ENCODE results near the gene DAP3. TPM values are rescaled to one million over a fixed set of nuclear protein-coding genes. Genes with fewer than 3 reads are reported as not detected.
"Not testable (repeated sequence)": the region's sequence is repeated elsewhere in the genome, so short reads cannot be mapped to it uniquely, and the experiment has no call there.

DAP3 gene
- total RNA-seq, 1 experiment from 2014 or later: 89.3 TPM

GRCh38 chr1:155669233-155670162, 19.4 kb upstream of the DAP3 start:
- no peaks in the 10 kb centered on the region for H3K4me1 ChIP-seq
- peaks cover 63% of the 10 kb centered on the region for H3K36me3 ChIP-seq
- no peak for DNase-seq
- no peak overlapping the region for H3K4me3 ChIP-seq
- no peak overlapping the region for H3K27ac ChIP-seq
- no peaks in the 10 kb centered on the region for H3K9me3 ChIP-seq (replicated peaks)
- H3K27me3 ChIP-seq: no peaks in the 10 kb centered on the region

- Histone ChIP-seq H3K9me3 (replicated peaks) (no peaks in the 10 kb centered on the region), H3K4me3 (no peak overlapping the region), H3K4me1 (no peaks in the 10 kb centered on the region), H3K36me3 (peaks cover 65% of the 10 kb centered on the region), H3K27ac (no peak overlapping the region), H3K27me3 (no peaks in the 10 kb centered on the region)
- no peak for DNase-seq
Measured at GRCh38 chr1:155671750-155672149, 17.1 kb upstream of the DAP3 start.

- Histone ChIP-seq H3K9me3 (replicated peaks) (no peaks in the 10 kb centered on the region), H3K27me3 (no peaks in the 10 kb centered on the region), H3K4me3 (no peak overlapping the region), H3K27ac (no peak overlapping the region), H3K4me1 (no peaks in the 10 kb centered on the region), H3K36me3 (peaks cover 66% of the 10 kb centered on the region)
- DNase-seq: no peak
Measured at GRCh38 chr1:155673003-155673402, 15.9 kb upstream of the DAP3 start.

GRCh38 chr1:155678027-155678426, 10.9 kb upstream of the DAP3 start:
- H3K27ac ChIP-seq: no peak overlapping the region
- no peaks in the 10 kb centered on the region for H3K4me1 ChIP-seq
- H3K9me3 ChIP-seq (replicated peaks): no peaks in the 10 kb centered on the region
- peaks cover 47% of the 10 kb centered on the region for H3K36me3 ChIP-seq
- no peak for DNase-seq
- no peak overlapping the region for H3K4me3 ChIP-seq
- no peaks in the 10 kb centered on the region for H3K27me3 ChIP-seq

GRCh38 chr1:155678992-155679391, 9.9 kb upstream of the DAP3 start:
- not testable (repeated sequence) for H3K27ac ChIP-seq; DNase-seq; H3K4me3 ChIP-seq; H3K9me3 ChIP-seq (replicated peaks); H3K4me1 ChIP-seq; H3K27me3 ChIP-seq
- H3K36me3 ChIP-seq: peaks cover 43% of the 10 kb centered on the region

- Histone ChIP-seq H3K27ac (no peak overlapping the region), H3K27me3 (no peaks in the 10 kb centered on the region), H3K36me3 (peaks cover 35% of the 10 kb centered on the region), H3K9me3 (replicated peaks) (no peaks in the 10 kb centered on the region), H3K4me3 (no peak overlapping the region), H3K4me1 (no peaks in the 10 kb centered on the region)
- DNase-seq: no peak
Measured at GRCh38 chr1:155680531-155680930, 8.4 kb upstream of the DAP3 start.

- DNase-seq: no peak
- Histone ChIP-seq H3K36me3 (peaks cover 28% of the 10 kb centered on the region), H3K9me3 (replicated peaks) (no peaks in the 10 kb centered on the region), H3K27ac (no peak overlapping the region), H3K4me1 (peaks cover 4% of the 10 kb centered on the region; the same call in 1 of the 2 replicates), H3K4me3 (no peak overlapping the region), H3K27me3 (no peaks in the 10 kb centered on the region)
Measured at GRCh38 chr1:155681776-155682175, 7.1 kb upstream of the DAP3 start.

GRCh38 chr1:155687705-155688323, 1.1 kb upstream of the DAP3 start:
- Histone ChIP-seq H3K36me3 (peaks cover 24% of the 10 kb centered on the region), H3K27ac (peak overlapping the region; percentile 99), H3K4me3 (peak overlapping the region; percentile 98)
- H3K9me3 ChIP-seq (replicated peaks); H3K27me3 ChIP-seq; H3K4me1 ChIP-seq; DNase-seq: not testable (repeated sequence)

- Histone ChIP-seq H3K27ac (peak within 1 kb of the TSS; percentile 99), H3K36me3 (peaks cover 30% of the 10 kb centered on the region), H3K27me3 (no peaks in the 10 kb centered on the region), H3K9me3 (replicated peaks) (peaks cover 7% of the 10 kb centered on the region), H3K4me1 (peaks cover 4% of the 10 kb centered on the region), H3K4me3 (peak within 1 kb of the TSS; percentile 98)
- DNase-seq: peak; percentile 88
Measured at GRCh38 chr1:155688324-155689080, 389 bp upstream of the DAP3 start, which contains the start of gene YY1AP1. Gene YY1AP1 (minus strand): TSS chr1:155688774. CDS start chr1:155680436, 8,338 bp downstream.

GRCh38 chr1:155691992-155692528, 3.2 kb downstream of the DAP3 start:
- Histone ChIP-seq H3K27me3 (no peaks in the 10 kb centered on the region), H3K36me3 (peaks cover 31% of the 10 kb centered on the region), H3K4me1 (no peaks in the 10 kb centered on the region; the same call in 1 of the 2 replicates), H3K9me3 (replicated peaks) (peaks cover 7% of the 10 kb centered on the region), H3K4me3 (no peak overlapping the region), H3K27ac (no peak overlapping the region)
- no peak for DNase-seq

- Histone ChIP-seq H3K9me3 (replicated peaks) (peaks cover 7% of the 10 kb centered on the region), H3K27me3 (no peaks in the 10 kb centered on the region), H3K4me1 (no peaks in the 10 kb centered on the region; the same call in 1 of the 2 replicates), H3K36me3 (peaks cover 31% of the 10 kb centered on the region), H3K4me3 (no peak overlapping the region), H3K27ac (no peak overlapping the region)
- no peak for DNase-seq
Measured at GRCh38 chr1:155694167-155694566, 5.3 kb downstream of the DAP3 start.

GRCh38 chr1:155695072-155695471, 6.2 kb downstream of the DAP3 start:
- no peak for DNase-seq
- H3K36me3 ChIP-seq: peaks cover 31% of the 10 kb centered on the region

GRCh38 chr1:155695608-155696007, 6.7 kb downstream of the DAP3 start:
- peaks cover 30% of the 10 kb centered on the region for H3K36me3 ChIP-seq
- H3K4me1 ChIP-seq: no peaks in the 10 kb centered on the region
- no peak overlapping the region for H3K27ac ChIP-seq
- H3K9me3 ChIP-seq (replicated peaks): peaks cover 7% of the 10 kb centered on the region
- H3K27me3 ChIP-seq: no peaks in the 10 kb centered on the region
- no peak overlapping the region for H3K4me3 ChIP-seq
- no peak for DNase-seq

More at GRCh38 chr1:155695072-155695471, 6.2 kb downstream of the DAP3 start:
- Histone ChIP-seq H3K27ac (no peak overlapping the region), H3K27me3 (no peaks in the 10 kb centered on the region), H3K4me1 (no peaks in the 10 kb centered on the region; the same call in 1 of the 2 replicates), H3K9me3 (replicated peaks) (peaks cover 7% of the 10 kb centered on the region), H3K4me3 (no peak overlapping the region)

GRCh38 chr1:155696524-155696923, 7.6 kb downstream of the DAP3 start:
- Histone ChIP-seq H3K36me3 (peaks cover 20% of the 10 kb centered on the region), H3K9me3 (replicated peaks) (peaks cover 7% of the 10 kb centered on the region), H3K27me3 (no peaks in the 10 kb centered on the region), H3K4me1 (no peaks in the 10 kb centered on the region), H3K4me3 (no peak overlapping the region), H3K27ac (no peak overlapping the region)
- DNase-seq: no peak
